HEK293 (cell line): ENCODE measurements around the gene ALKBH7.

Source experiments
- CTCF ChIA-PET: fragments of 350-600 bp; formaldehyde crosslinking; extraction: SDS; loops from one replicate; lab custom pipeline; 2021; ENCODE audit warnings: antibody characterized with exemption; lab: Yijun Ruan, JAX
- POLR2A ChIA-PET: fragments of 300-600 bp; formaldehyde crosslinking; extraction: SDS; loops from one replicate; lab custom pipeline; 2020; ENCODE audit warnings: antibody characterized with exemption, inconsistent platforms; lab: Yijun Ruan, JAX
- H3K27ac ChIP-seq: fragments of 200-500 bp; sonication (Bioruptor generic); 2 replicates; pipeline ENCODE4 v1.5.1; 2014; ENCODE audit warnings: low read depth, low read length, control low read depth, inconsistent platforms; ENCODE audit errors: extremely low read depth
- H3K36me3 ChIP-seq, 2 experiments: fragments of 200-500 bp in 1 of 2; sonication (Bioruptor generic) in 1 of 2; 1 replicate in 1 of 2; 2 replicates in 1 of 2; pipeline ENCODE4 v1.5.1; 2014 to 2017; ENCODE audit warnings: inconsistent platforms in 2 of 2, low read length in 2 of 2; ENCODE audit not compliant: control insufficient read depth in 2 of 2, insufficient read depth in 1 of 2
- H3K4me1 ChIP-seq: fragments of 200-500 bp; sonication (Bioruptor generic); 2 replicates; pipeline ENCODE4 v1.5.1; 2014; ENCODE audit warnings: mild to moderate bottlenecking, low read length, inconsistent platforms; ENCODE audit not compliant: control insufficient read depth, insufficient read depth
- H3K4me3 ChIP-seq: 2 replicates; pipeline ENCODE4 v1.5.1; 2011; ENCODE audit warnings: low read depth, mild to moderate bottlenecking, control low read depth, low read length, moderate library complexity
- H3K9me3 ChIP-seq: fragments of 200-500 bp; sonication (Bioruptor generic); 2 replicates; pipeline ENCODE4 v1.5.1; 2014; ENCODE audit warnings: low read depth, low read length, inconsistent platforms; ENCODE audit not compliant: control insufficient read depth, insufficient read depth
- EGR2 ChIP-seq: fragments of 450-650 bp; formaldehyde crosslinking; IDR thresholded peaks from 2 replicates; pipeline ENCODE4 v1.5.1; 2016; ENCODE audit warnings: low read depth, missing biosample characterization, missing genetic modification characterization
- KLF10 ChIP-seq: fragments of 450-650 bp; IDR thresholded peaks from 2 replicates; pipeline ENCODE4 v1.5.1; 2018; ENCODE audit warnings: missing biosample characterization, mild to moderate bottlenecking, missing genetic modification characterization
- OSR2 ChIP-seq: fragments of 450-650 bp; formaldehyde crosslinking; IDR thresholded peaks from 2 replicates; pipeline ENCODE4 v1.5.1; 2016; ENCODE audit warnings: missing biosample characterization, missing genetic modification characterization
- SCRT2 ChIP-seq: fragments of 450-650 bp; formaldehyde crosslinking; IDR thresholded peaks from 2 replicates; pipeline ENCODE4 v1.5.1; 2016; ENCODE audit warnings: missing biosample characterization, missing genetic modification characterization
- ZFHX2 ChIP-seq: fragments of 450-650 bp; formaldehyde crosslinking; conservative IDR thresholded peaks from 2 replicates; pipeline ENCODE4 v1.5.1; 2016; ENCODE audit warnings: missing biosample characterization, missing genetic modification characterization
- ZFP41 ChIP-seq: fragments of 450-650 bp; formaldehyde crosslinking; IDR thresholded peaks from 2 replicates; pipeline ENCODE4 v1.5.1; 2016; ENCODE audit warnings: missing biosample characterization, missing genetic modification characterization, borderline replicate concordance
- ZNF362 ChIP-seq: fragments of 450-650 bp; formaldehyde crosslinking; IDR thresholded peaks from 2 replicates; pipeline ENCODE4 v1.5.1; 2016; ENCODE audit warnings: missing biosample characterization, missing genetic modification characterization
- ZNF398 ChIP-seq: fragments of 450-650 bp; formaldehyde crosslinking; IDR thresholded peaks from 2 replicates; pipeline ENCODE4 v1.5.1; 2017; ENCODE audit warnings: missing biosample characterization, missing genetic modification characterization
- ZNF473 ChIP-seq: fragments of 450-650 bp; formaldehyde crosslinking; IDR thresholded peaks from 2 replicates; pipeline ENCODE4 v1.5.1; 2017; ENCODE audit warnings: missing biosample characterization, missing genetic modification characterization
- ZNF501 ChIP-seq: fragments of 450-650 bp; formaldehyde crosslinking; IDR thresholded peaks from 2 replicates; pipeline ENCODE4 v1.5.1; 2016; ENCODE audit warnings: missing biosample characterization, missing genetic modification characterization
- ZNF544 ChIP-seq: fragments of 450-650 bp; formaldehyde crosslinking; IDR thresholded peaks from 2 replicates; pipeline ENCODE4 v1.5.0; 2017; ENCODE audit warnings: missing biosample characterization, missing genetic modification characterization
- ZNF664 ChIP-seq: fragments of 450-650 bp; formaldehyde crosslinking; IDR thresholded peaks from 2 replicates; pipeline ENCODE4 v1.5.1; 2016; ENCODE audit warnings: missing biosample characterization, missing genetic modification characterization
- ZNF768 ChIP-seq: fragments of 450-650 bp; formaldehyde crosslinking; IDR thresholded peaks from 2 replicates; pipeline ENCODE4 v1.5.1; 2018; ENCODE audit warnings: missing biosample characterization, mild to moderate bottlenecking, missing genetic modification characterization
- TF ChIP-seq, protein P1 (sequence below): fragments of 450-650 bp; formaldehyde crosslinking; IDR thresholded peaks from 2 replicates; pipeline ENCODE4 v1.5.1; 2016; ENCODE audit warnings: missing biosample characterization, missing genetic modification characterization, borderline replicate concordance
- TF ChIP-seq, protein P2 (sequence below): fragments of 450-650 bp; formaldehyde crosslinking; IDR thresholded peaks from 2 replicates; pipeline ENCODE4 v1.5.1; 2016; ENCODE audit warnings: missing biosample characterization, missing genetic modification characterization
- TF ChIP-seq, protein P3 (sequence below): fragments of 450-650 bp; IDR thresholded peaks from 2 replicates; pipeline ENCODE4 v1.5.1; 2018; ENCODE audit warnings: missing biosample characterization, mild to moderate bottlenecking, missing genetic modification characterization

ALKBH7 gene

GRCh38 chr19:6334490-6335285, 37.9 kb upstream of the ALKBH7 start:
- H3K36me3 ChIP-seq = no peaks in the 10 kb centered on the region
- TF ChIP-seq ZNF768 (tag by site-specific recombination) = peak; percentile 83
- peak; percentile 56; the same call in 1 of the 2 replicates for TF ChIP-seq ZNF664
- no peak for TF ChIP-seq ZNF362
- TF ChIP-seq, all 188 proteins: peak for 2
- Histone ChIP-seq H3K4me3 (no peak overlapping the region), H3K27ac (no peak overlapping the region), H3K4me1 (no peaks in the 10 kb centered on the region), H3K9me3 (no peaks in the 10 kb centered on the region)
- ChIA-PET POLR2A (no interaction called here), CTCF (interaction anchor here (0.7 kb wide), 1 partner anchor 51 kb away, joined by 3 read pairs; no protein-coding TSS in a partner anchor)

DNA sequence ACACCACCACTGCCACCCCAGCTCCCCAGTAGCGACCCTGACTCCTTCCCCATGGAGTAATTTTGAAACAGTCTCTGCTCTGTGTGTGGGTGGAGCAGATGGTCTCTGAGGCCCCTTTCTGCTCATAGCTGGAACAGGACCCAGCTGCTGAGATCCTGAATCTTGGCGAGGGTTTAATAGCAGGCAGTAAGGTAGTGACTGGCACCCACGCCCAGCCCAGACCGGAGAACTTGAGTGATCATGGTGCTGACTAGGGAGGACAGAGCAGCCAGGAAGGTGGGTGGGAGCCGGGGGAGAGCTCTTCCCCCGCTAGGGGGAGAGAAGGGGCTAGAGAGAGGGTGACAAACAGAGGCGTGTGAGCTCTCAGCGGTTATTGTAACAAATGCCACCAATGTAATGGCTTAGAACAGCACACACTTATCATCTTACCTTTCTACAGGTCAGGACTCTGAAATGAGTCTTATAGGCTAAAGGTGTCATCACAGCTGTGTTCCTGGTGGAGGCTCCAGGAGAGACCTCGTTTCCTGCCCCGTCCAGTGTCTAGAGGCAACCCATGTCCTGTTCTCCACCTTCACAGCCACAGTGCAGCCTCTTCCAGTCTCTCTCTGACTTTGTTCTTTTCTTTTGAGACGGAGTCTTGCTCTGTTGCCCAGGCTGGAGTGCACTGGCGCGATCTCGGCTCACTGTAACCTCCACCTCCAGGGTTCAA, 31.9 kb upstream of the ALKBH7 start:
- Histone ChIP-seq H3K4me3 (no peak overlapping the region), H3K9me3 (no peaks in the 10 kb centered on the region), H3K27ac (no peak overlapping the region), H3K36me3 (no peaks in the 10 kb centered on the region), H3K4me1 (no peaks in the 10 kb centered on the region)
- POLR2A ChIA-PET = interaction anchor here (0.7 kb wide), 1 partner anchor 204 kb away, joined by 5 read pairs; no protein-coding TSS in a partner anchor
- CTCF ChIA-PET = interaction anchor here (0.6 to 0.7 kb wide), 2 partner anchors 17 to 176 kb away, joined by 3 to 4 read pairs; no protein-coding TSS in a partner anchor
- TF ChIP-seq ZNF398 (no peak), ZNF501 (tag by site-specific recombination) (no peak), EGR2 (tag by site-specific recombination) (peak; percentile 87), SCRT2 (tag by site-specific recombination) (no peak), ZFHX2 (tag by site-specific recombination) (peak; percentile 86), ZNF473 (no peak)

DNA sequence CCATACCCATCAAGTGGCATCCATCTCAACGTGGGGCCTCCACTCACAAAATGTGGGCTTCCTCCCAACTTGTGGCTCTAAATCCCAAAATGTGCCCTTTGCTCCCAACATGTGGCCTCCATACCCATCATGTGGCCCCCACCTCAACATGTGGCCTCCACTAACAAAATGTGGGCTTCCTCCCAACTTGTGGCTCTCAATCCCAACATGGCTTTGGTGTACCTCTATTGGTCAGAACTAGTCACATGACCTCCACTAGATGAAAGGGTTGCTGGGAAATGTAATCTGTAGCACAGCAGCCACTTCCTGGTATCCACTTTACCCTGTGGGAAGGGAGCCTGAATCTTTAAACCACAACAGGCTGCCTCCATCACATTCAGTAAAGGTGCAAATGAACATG, 29.1 kb upstream of the ALKBH7 start:
- POLR2A ChIA-PET = no interaction called here

More for the DNA sequence above, 29.1 kb upstream of the ALKBH7 start:
- CTCF ChIA-PET = no interaction called here
- Histone ChIP-seq H3K4me1 (no peaks in the 10 kb centered on the region), H3K27ac (no peak overlapping the region), H3K36me3 (no peaks in the 10 kb centered on the region), H3K9me3 (no peaks in the 10 kb centered on the region), H3K4me3 (no peak overlapping the region)
- peak; percentile 50 for TF ChIP-seq SCRT2 (tag by site-specific recombination)
- TF ChIP-seq, protein P1, sequence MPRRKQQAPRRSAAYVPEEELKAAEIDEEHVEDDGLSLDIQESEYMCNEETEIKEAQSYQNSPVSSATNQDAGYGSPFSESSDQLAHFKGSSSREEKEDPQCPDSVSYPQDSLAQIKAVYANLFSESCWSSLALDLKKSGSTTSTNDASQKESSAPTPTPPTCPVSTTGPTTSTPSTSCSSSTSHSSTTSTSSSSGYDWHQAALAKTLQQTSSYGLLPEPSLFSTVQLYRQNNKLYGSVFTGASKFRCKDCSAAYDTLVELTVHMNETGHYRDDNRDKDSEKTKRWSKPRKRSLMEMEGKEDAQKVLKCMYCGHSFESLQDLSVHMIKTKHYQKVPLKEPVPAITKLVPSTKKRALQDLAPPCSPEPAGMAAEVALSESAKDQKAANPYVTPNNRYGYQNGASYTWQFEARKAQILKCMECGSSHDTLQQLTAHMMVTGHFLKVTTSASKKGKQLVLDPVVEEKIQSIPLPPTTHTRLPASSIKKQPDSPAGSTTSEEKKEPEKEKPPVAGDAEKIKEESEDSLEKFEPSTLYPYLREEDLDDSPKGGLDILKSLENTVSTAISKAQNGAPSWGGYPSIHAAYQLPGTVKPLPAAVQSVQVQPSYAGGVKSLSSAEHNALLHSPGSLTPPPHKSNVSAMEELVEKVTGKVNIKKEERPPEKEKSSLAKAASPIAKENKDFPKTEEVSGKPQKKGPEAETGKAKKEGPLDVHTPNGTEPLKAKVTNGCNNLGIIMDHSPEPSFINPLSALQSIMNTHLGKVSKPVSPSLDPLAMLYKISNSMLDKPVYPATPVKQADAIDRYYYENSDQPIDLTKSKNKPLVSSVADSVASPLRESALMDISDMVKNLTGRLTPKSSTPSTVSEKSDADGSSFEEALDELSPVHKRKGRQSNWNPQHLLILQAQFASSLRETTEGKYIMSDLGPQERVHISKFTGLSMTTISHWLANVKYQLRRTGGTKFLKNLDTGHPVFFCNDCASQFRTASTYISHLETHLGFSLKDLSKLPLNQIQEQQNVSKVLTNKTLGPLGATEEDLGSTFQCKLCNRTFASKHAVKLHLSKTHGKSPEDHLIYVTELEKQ = no peak
- TF ChIP-seq, protein P2, sequence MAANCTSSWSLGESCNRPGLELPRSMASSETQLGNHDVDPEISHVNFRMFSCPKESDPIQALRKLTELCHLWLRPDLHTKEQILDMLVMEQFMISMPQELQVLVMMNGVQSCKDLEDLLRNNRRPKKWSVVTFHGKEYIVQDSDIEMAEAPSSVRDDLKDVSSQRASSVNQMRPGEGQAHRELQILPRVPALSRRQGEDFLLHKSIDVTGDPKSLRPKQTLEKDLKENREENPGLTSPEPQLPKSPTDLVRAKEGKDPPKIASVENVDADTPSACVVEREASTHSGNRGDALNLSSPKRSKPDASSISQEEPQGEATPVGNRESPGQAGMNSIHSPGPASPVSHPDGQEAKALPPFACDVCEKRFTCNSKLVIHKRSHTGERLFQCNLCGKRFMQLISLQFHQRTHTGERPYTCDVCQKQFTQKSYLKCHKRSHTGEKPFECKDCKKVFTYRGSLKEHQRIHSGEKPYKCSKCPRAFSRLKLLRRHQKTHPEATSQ (tag by site-specific recombination) = no peak
- no peak for TF ChIP-seq OSR2
- no peak for TF ChIP-seq ZNF544 (tag by site-specific recombination)
- TF ChIP-seq ZFP41 (tag by site-specific recombination) = no peak
- no peak for TF ChIP-seq KLF10
- TF ChIP-seq, protein P3, sequence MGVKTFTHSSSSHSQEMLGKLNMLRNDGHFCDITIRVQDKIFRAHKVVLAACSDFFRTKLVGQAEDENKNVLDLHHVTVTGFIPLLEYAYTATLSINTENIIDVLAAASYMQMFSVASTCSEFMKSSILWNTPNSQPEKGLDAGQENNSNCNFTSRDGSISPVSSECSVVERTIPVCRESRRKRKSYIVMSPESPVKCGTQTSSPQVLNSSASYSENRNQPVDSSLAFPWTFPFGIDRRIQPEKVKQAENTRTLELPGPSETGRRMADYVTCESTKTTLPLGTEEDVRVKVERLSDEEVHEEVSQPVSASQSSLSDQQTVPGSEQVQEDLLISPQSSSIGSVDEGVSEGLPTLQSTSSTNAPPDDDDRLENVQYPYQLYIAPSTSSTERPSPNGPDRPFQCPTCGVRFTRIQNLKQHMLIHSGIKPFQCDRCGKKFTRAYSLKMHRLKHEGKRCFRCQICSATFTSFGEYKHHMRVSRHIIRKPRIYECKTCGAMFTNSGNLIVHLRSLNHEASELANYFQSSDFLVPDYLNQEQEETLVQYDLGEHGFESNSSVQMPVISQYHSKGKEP (tag by site-specific recombination) = no peak
